HepG2 (cell line): Measurements from ENCODE around the gene NR5A2.

Experiments
- ASH2L ChIP-seq: fragments of 300-600, 200-600 bp; sonication (generic); IDR thresholded peaks from 2 replicates; pipeline ENCODE4 v1.7.0; 2017; ENCODE audit warnings: low read depth, mild to moderate bottlenecking, moderate library complexity, mixed read lengths, low read length; ENCODE audit not compliant: insufficient read length
- CTCF ChIP-seq: sonication (generic); formaldehyde crosslinking; IDR thresholded peaks from 2 replicates; pipeline ENCODE4 v1.5.0; 2020; ENCODE audit warnings: mild to moderate bottlenecking, missing genetic modification reagents, moderate library complexity
- HNRNPK ChIP-seq: fragments of 200-400 bp; formaldehyde crosslinking; IDR thresholded peaks from 2 replicates; pipeline ENCODE4 v1.6.1; 2018; ENCODE audit warnings: low read length, low read depth, moderate library complexity, mild to moderate bottlenecking; ENCODE audit not compliant: poor library complexity, severe bottlenecking
- YY1 ChIP-seq: IDR thresholded peaks from 2 replicates; pipeline ENCODE4 v1.6.1; 2011; ENCODE audit warnings: low read length, low read depth, moderate library complexity, mild to moderate bottlenecking; ENCODE audit not compliant: insufficient read depth, insufficient replicate concordance
- ZNF280B ChIP-seq: sonication (generic); formaldehyde crosslinking; IDR thresholded peaks from 2 replicates; pipeline ENCODE4 v1.5.0; 2020; ENCODE audit warnings: missing genetic modification reagents, mild to moderate bottlenecking, borderline replicate concordance

- TF ChIP-seq YY1, result no peak
- TF ChIP-seq ASH2L, result no peak
- no peak for TF ChIP-seq CTCF (CRISPR knock-in tag)
- TF ChIP-seq HNRNPK, result no peak
- TF ChIP-seq ZNF280B, result no peak
Measured at GRCh38 chr1:200213392-200213791, 185.9 kb downstream of the NR5A2 start.
